Keratinocyte (primary cell): ENCODE results near the gene AKAP6. TPM values are rescaled to one million over a fixed set of nuclear protein-coding genes. Genes with fewer than 3 reads are reported as not detected.

Experiments used
- DNase-seq: peaks from one replicate; pipeline ENCODE4 v3.0.0-alpha.2; 2011; ENCODE audit warnings: low read depth, missing footprints, low spot score
- FAIRE-seq: peaks from 2 replicates; lab custom pipeline; 2011; peaks lifted over from hg19 to GRCh38; lab: Jason Lieb, UNC
- H2AFZ ChIP-seq: 2 replicates; pipeline ENCODE4 v1.6.0; 2012; ENCODE audit warnings: low read length, control low read depth, inconsistent platforms; ENCODE audit not compliant: control insufficient read depth
- H3K27ac ChIP-seq: 2 replicates; pipeline ENCODE4 v1.5.1; 2011; ENCODE audit warnings: low read length; ENCODE audit not compliant: control insufficient read depth, insufficient read depth
- H3K27me3 ChIP-seq: 3 replicates; pipeline ENCODE4 v1.6.0; 2011; ENCODE audit warnings: low read length; ENCODE audit not compliant: control insufficient read depth, insufficient read depth; ENCODE audit errors: extremely low read depth
- H3K36me3 ChIP-seq, 2 experiments: 2 replicates in 1 of 2; 3 replicates in 1 of 2; pipeline ENCODE4 v1.5.1; 2011; ENCODE audit warnings: low read length in 2 of 2, mild to moderate bottlenecking in 1 of 2; ENCODE audit not compliant: control insufficient read depth in 2 of 2, insufficient read depth in 2 of 2; ENCODE audit errors: extremely low read depth in 1 of 2
- H3K4me1 ChIP-seq: 3 replicates; pipeline ENCODE4 v1.5.1; 2011; ENCODE audit warnings: low read length; ENCODE audit not compliant: control insufficient read depth, insufficient read depth; ENCODE audit errors: extremely low read depth
- H3K4me2 ChIP-seq: 3 replicates; pipeline ENCODE4 v1.6.0; 2011; ENCODE audit warnings: low read depth, low read length; ENCODE audit not compliant: control insufficient read depth, insufficient read depth; ENCODE audit errors: extremely low read depth
- H3K4me3 ChIP-seq, 3 experiments: fragments of 200-600 bp in 1 of 3; sonication (generic) in 1 of 3; 2 replicates in 2 of 3; 3 replicates in 1 of 3; pipeline ENCODE4 v1.5.1; 2011 to 2016; ENCODE audit warnings: low read length in 3 of 3, mild to moderate bottlenecking in 3 of 3, control low read depth in 2 of 3, inconsistent platforms in 1 of 3, low read depth in 1 of 3, mixed read lengths in 1 of 3, mixed run types in 1 of 3, moderate library complexity in 1 of 3; ENCODE audit not compliant: control insufficient read depth in 2 of 3, insufficient read depth in 2 of 3; ENCODE audit errors: extremely low read depth in 1 of 3
- H3K79me2 ChIP-seq: 2 replicates; pipeline ENCODE4 v1.6.0; 2012; ENCODE audit warnings: low read length; ENCODE audit not compliant: control insufficient read depth, insufficient read depth
- H3K9ac ChIP-seq: 3 replicates; pipeline ENCODE4 v1.6.0; 2011; ENCODE audit warnings: low read length; ENCODE audit not compliant: control insufficient read depth, insufficient read depth; ENCODE audit errors: extremely low read depth
- H3K9me1 ChIP-seq: 3 replicates; pipeline ENCODE4 v1.6.0; 2011; ENCODE audit warnings: low read length; ENCODE audit not compliant: control insufficient read depth, insufficient read depth; ENCODE audit errors: extremely low read depth
- H3K9me3 ChIP-seq: 2 replicates; pipeline ENCODE4 v1.5.1; 2012; ENCODE audit warnings: low read depth, low read length; ENCODE audit not compliant: control insufficient read depth
- H4K20me1 ChIP-seq: 3 replicates; pipeline ENCODE4 v1.6.0; 2011; ENCODE audit warnings: low read length; ENCODE audit not compliant: control insufficient read depth, insufficient read depth; ENCODE audit errors: extremely low read depth
- CTCF ChIP-seq, 3 experiments: IDR thresholded peaks in 1 of 3; conservative IDR thresholded peaks in 1 of 3; optimal IDR thresholded peaks in 1 of 3; 2 replicates in 2 of 3; 3 replicates in 1 of 3; pipeline versions ENCODE3 to v1.5.1; 2011; ENCODE audit warnings: low read length in 3 of 3, mild to moderate bottlenecking in 3 of 3, moderate library complexity in 2 of 3, control low read depth in 1 of 3, inconsistent platforms in 1 of 3; ENCODE audit not compliant: insufficient read depth in 2 of 3; ENCODE audit errors: extremely low read depth in 1 of 3
- EZH2 ChIP-seq: IDR thresholded peaks from one replicate; pipeline ENCODE4 v1.6.1; 2012; ENCODE audit warnings: inconsistent platforms, mild to moderate bottlenecking, low read length, moderate library complexity
- dilution Hi-C: fragments of 300-500 bp; cut with MboI; formaldehyde crosslinking; loops from one replicate; pipeline ENCODE4 v1.7.0; 2020; ENCODE audit warnings: low sequenced_read_pairs; ENCODE audit not compliant: extremely low pct_ligation_motif_present
- polyA plus RNA-seq, 5 experiments: library from polyadenylated mRNA; depleted of rRNA in 3 of 5; stranded (reverse) in 3 of 5; stranded (forward) in 1 of 5; unstranded in 1 of 5; fragments of >200 nt; gene quantifications; 1 replicate in 1 of 5; 2 replicates in 3 of 5; 3 replicates in 1 of 5; pipeline versions ENCODE4 v1.2.1 to v1.2.3, GENCODE V29; 2011 to 2012; ENCODE audit warnings: missing spikeins in 2 of 5, low read depth in 1 of 5, low replicate concordance in 1 of 5

AKAP6 gene
- polyA plus RNA-seq, 1 donor (not counting 4 experiments of a cell fraction or from before 2014, with no cell fraction given) = 2.0 TPM

- peak overlapping the region; percentile 25 for H3K4me2 ChIP-seq
- no peak for DNase-seq
Measured at GRCh38 chr14:32593290-32593942, 264.3 kb downstream of the AKAP6 start.

GRCh38 chr14:32594766-32595165 lies 265.7 kb downstream of the AKAP6 start:
- FAIRE-seq = peak; percentile 61

More at GRCh38 chr14:32593290-32593942, 264.3 kb downstream of the AKAP6 start:
- no peaks in the 10 kb centered on the region for H3K27me3 ChIP-seq
- no peaks in the 10 kb centered on the region for H4K20me1 ChIP-seq
- peak; percentile 29 for FAIRE-seq
- H3K4me1 ChIP-seq = peaks cover 24% of the 10 kb centered on the region
- H3K4me3 ChIP-seq = no peak overlapping the region
- H3K79me2 ChIP-seq = no peaks in the 10 kb centered on the region
- H3K9me1 ChIP-seq = no peaks in the 10 kb centered on the region
- H2AFZ ChIP-seq = no peak overlapping the region
- H3K27ac ChIP-seq = no peak overlapping the region
- H3K9ac ChIP-seq = no peak overlapping the region
- no peaks in the 10 kb centered on the region for H3K9me3 ChIP-seq
- no peaks in the 10 kb centered on the region for H3K36me3 ChIP-seq
- TF ChIP-seq CTCF (optimal IDR thresholded peaks at IDR 0.05 in 1 of 3, IDR thresholded peaks at IDR 0.05 in 1 of 3, conservative IDR thresholded peaks at IDR 0.05 in 1 of 3; ENCODE audit: extremely low read depth in 1 of 3, insufficient read depth in 2 of 3, low read length in 3 of 3) (no peak), EZH2 (no peak)
- dilution Hi-C loops = loop anchor here (25.0 kb wide), 2 partner anchors 1194 to 1719 kb away; no protein-coding TSS in a partner anchor

More at GRCh38 chr14:32594766-32595165, 265.7 kb downstream of the AKAP6 start:
- H3K9me1 ChIP-seq = no peaks in the 10 kb centered on the region
- TF ChIP-seq CTCF (optimal IDR thresholded peaks at IDR 0.05 in 1 of 3, IDR thresholded peaks at IDR 0.05 in 1 of 3, conservative IDR thresholded peaks at IDR 0.05 in 1 of 3; ENCODE audit: extremely low read depth in 1 of 3, insufficient read depth in 2 of 3, low read length in 3 of 3) (no peak), EZH2 (no peak)
- H3K27ac ChIP-seq = no peak overlapping the region
- no peak overlapping the region for H3K4me2 ChIP-seq
- H3K36me3 ChIP-seq = no peaks in the 10 kb centered on the region
- H3K9me3 ChIP-seq = no peaks in the 10 kb centered on the region
- no peak overlapping the region for H3K4me3 ChIP-seq
- H3K79me2 ChIP-seq = no peaks in the 10 kb centered on the region
- no peak overlapping the region for H3K9ac ChIP-seq
- dilution Hi-C loops = loop anchor here (25.0 kb wide), 2 partner anchors 1193 to 1718 kb away; no protein-coding TSS in a partner anchor
- peaks cover 24% of the 10 kb centered on the region for H3K4me1 ChIP-seq
- DNase-seq = no peak
- no peak overlapping the region for H2AFZ ChIP-seq
- H3K27me3 ChIP-seq = no peaks in the 10 kb centered on the region
- H4K20me1 ChIP-seq = no peaks in the 10 kb centered on the region
